ENCODE measurements around the gene PACC1. TPM values are rescaled to one million over a fixed set of nuclear protein-coding genes. Genes with fewer than 3 reads are reported as not detected.

Gene PACC1
- total RNA-seq, 1 experiment from 2014 or later = 27.7 TPM

DNA sequence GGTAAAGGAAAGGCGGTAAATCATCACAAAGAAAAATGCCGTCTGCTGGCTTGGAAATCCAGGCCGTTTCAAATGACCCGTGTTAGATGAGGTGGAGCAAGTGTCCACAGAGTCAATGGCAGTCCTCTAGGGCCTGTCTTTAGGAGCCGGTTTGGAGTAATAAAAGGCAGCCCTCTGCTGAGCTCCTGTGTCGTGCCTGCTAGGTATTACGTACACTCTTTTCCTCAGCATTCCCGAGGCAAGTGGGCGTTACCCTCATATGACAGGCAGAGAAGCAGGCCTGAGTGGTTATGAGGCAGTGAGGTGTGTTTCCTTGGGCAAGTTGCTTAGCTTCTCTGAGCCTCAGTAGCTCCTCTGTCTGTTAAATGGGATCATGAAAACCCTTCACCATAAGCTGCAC, 25.7 kb upstream of the PACC1 start:
- CTCF ChIA-PET = interaction anchor here (0.6 kb wide), 1 partner anchor 150 kb away, joined by 4 read pairs; no protein-coding TSS in a partner anchor
- POLR2A ChIA-PET (ENCODE audit: unreplicated experiment) = interaction anchor here (0.6 to 0.7 kb wide), 2 partner anchors 13 to 58 kb away, joined by 4 to 5 read pairs; no protein-coding TSS in a partner anchor

DNA sequence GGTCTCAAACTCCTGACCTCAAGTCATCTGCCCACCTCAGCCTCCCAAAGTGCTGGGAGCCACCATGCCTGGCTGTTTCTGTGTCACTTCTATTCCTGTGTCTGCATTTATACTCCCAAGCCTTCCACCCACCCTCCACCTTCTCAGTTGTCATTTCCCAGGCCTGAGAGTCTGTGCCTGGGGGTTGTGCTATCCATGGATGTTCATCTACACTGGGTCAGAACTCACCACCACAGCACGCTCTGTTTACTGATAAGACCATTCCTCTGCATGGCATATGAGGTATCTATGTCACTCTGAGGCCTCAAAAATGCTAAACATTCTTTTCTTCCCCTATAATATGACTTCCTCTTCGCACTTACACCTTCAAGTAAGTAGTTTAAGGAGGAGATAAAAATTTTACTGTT, 24.1 kb upstream of the PACC1 start:
- Histone ChIP-seq H3K27me3 (ENCODE audit: insufficient read depth, low read depth) (no peaks in the 10 kb centered on the region), H3F3A (ENCODE audit: insufficient read depth, low read depth) (no peaks in the 10 kb centered on the region; the same call in 1 of the 2 replicates), H3K4me2 (no peak overlapping the region), H3K36me3 (ENCODE audit: low read depth) (no peaks in the 10 kb centered on the region), H3K4me3 (no peak overlapping the region), H3K9me3 (ENCODE audit: insufficient read depth, low read depth) (no peaks in the 10 kb centered on the region), H2AFZ (no peak overlapping the region), H3K27ac (no peak overlapping the region), H3K4me1 (replicated peaks; ENCODE audit: insufficient read depth) (no peaks in the 10 kb centered on the region; the same call in 1 of the 2 replicates), H3K9me2 (ENCODE audit: insufficient read depth) (no peaks in the 10 kb centered on the region), H3K79me2 (ENCODE audit: low read depth) (peaks cover 16% of the 10 kb centered on the region; the same call in 1 of the 2 replicates), H4K20me1 (ENCODE audit: insufficient read depth) (no peaks in the 10 kb centered on the region)
- intact Hi-C loops (cut with micrococcal nuclease; ENCODE audit: unreplicated experiment) = no loop called here
- ChIA-PET CTCF (interaction anchor here (0.6 kb wide), 1 partner anchor 23 kb away, joined by 8 read pairs; no protein-coding TSS in a partner anchor), POLR2A (ENCODE audit: unreplicated experiment) (no interaction called here)
- no TSS peak for BruUV-seq (replicated peaks)
- TF ChIP-seq, protein P1, sequence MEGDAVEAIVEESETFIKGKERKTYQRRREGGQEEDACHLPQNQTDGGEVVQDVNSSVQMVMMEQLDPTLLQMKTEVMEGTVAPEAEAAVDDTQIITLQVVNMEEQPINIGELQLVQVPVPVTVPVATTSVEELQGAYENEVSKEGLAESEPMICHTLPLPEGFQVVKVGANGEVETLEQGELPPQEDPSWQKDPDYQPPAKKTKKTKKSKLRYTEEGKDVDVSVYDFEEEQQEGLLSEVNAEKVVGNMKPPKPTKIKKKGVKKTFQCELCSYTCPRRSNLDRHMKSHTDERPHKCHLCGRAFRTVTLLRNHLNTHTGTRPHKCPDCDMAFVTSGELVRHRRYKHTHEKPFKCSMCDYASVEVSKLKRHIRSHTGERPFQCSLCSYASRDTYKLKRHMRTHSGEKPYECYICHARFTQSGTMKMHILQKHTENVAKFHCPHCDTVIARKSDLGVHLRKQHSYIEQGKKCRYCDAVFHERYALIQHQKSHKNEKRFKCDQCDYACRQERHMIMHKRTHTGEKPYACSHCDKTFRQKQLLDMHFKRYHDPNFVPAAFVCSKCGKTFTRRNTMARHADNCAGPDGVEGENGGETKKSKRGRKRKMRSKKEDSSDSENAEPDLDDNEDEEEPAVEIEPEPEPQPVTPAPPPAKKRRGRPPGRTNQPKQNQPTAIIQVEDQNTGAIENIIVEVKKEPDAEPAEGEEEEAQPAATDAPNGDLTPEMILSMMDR (conservative IDR thresholded peaks at IDR 0.05) = no peak
- TF ChIP-seq EZH2 (IDR thresholded peaks at IDR 0.05; ENCODE audit: low read depth) = no peak
- DNase-seq = no peak

More for the DNA sequence above, 25.7 kb upstream of the PACC1 start:
- TF ChIP-seq, protein P1 (conservative IDR thresholded peaks at IDR 0.05) = no peak
- no peak for TF ChIP-seq EZH2 (IDR thresholded peaks at IDR 0.05; ENCODE audit: low read depth)
- Histone ChIP-seq H3K27me3 (ENCODE audit: insufficient read depth, low read depth) (no peaks in the 10 kb centered on the region), H3F3A (ENCODE audit: insufficient read depth, low read depth) (no peaks in the 10 kb centered on the region; the same call in 1 of the 2 replicates), H3K4me2 (no peak overlapping the region), H3K27ac (no peak overlapping the region), H4K20me1 (ENCODE audit: insufficient read depth) (no peaks in the 10 kb centered on the region), H3K9me2 (ENCODE audit: insufficient read depth) (no peaks in the 10 kb centered on the region), H3K79me2 (ENCODE audit: low read depth) (0 out of 2 replicates have a peak, but pooled peaks cover 3% of the 10 kb centered on the region), H3K4me1 (replicated peaks; ENCODE audit: insufficient read depth) (no peaks in the 10 kb centered on the region), H3K4me3 (no peak overlapping the region), H3K9me3 (ENCODE audit: insufficient read depth, low read depth) (no peaks in the 10 kb centered on the region), H3K36me3 (ENCODE audit: low read depth) (no peaks in the 10 kb centered on the region), H2AFZ (no peak overlapping the region)
- BruUV-seq (replicated peaks) = no TSS peak
- DNase-seq = no peak
- intact Hi-C loops (cut with micrococcal nuclease; ENCODE audit: unreplicated experiment) = no loop called here

DNA sequence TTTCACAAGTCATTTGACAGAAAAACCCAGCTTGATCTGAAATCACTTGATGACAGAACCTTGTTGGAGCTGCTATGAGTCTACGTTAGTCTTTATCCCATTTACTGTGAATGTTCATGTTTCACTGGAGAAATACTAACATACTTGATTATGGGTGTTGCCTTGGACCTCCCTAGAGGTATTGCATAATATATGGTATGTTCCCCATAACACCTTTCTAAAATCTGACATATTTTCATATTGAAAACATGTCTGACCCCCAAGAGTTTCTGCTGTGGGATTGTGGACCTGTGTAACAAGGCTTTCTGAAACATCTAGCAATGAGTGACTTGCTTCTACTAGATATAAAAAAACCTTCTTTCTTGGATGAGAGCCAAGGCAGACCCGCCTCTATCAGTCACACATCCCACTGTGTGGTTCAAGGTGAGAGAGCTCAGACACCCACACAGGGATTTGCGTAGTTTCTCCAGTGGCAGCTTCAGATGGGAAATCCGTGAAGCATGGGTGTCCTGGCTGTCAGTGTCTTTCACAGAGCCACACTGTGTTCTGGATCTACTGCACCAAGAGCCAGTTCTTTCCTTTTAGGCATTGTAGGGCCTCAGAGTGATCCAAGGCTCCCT, 22.6 kb upstream of the PACC1 start:
- peaks cover 2% of the 10 kb centered on the region for H3K4me1 ChIP-seq (replicated peaks; ENCODE audit: insufficient read depth)
- no peaks in the 10 kb centered on the region; the same call in 1 of the 2 replicates for H3F3A ChIP-seq (ENCODE audit: insufficient read depth, low read depth)
- H3K27me3 ChIP-seq (ENCODE audit: insufficient read depth, low read depth) = no peaks in the 10 kb centered on the region
- H3K9me2 ChIP-seq (ENCODE audit: insufficient read depth) = no peaks in the 10 kb centered on the region
- BruUV-seq (replicated peaks) = no TSS peak
- no peak for TF ChIP-seq EZH2 (IDR thresholded peaks at IDR 0.05; ENCODE audit: low read depth)
- TF ChIP-seq, protein P1 (conservative IDR thresholded peaks at IDR 0.05) = no peak
- no peak overlapping the region for H3K4me3 ChIP-seq
- H3K9me3 ChIP-seq (ENCODE audit: insufficient read depth, low read depth) = no peaks in the 10 kb centered on the region
- DNase-seq = no peak
- H3K79me2 ChIP-seq (ENCODE audit: low read depth) = peaks cover 19% of the 10 kb centered on the region; the same call in 1 of the 2 replicates
- no peak overlapping the region for H2AFZ ChIP-seq
- intact Hi-C loops (cut with micrococcal nuclease; ENCODE audit: unreplicated experiment) = no loop called here
- POLR2A ChIA-PET (ENCODE audit: unreplicated experiment) = no interaction called here
- no peak overlapping the region for H3K27ac ChIP-seq
- no peak overlapping the region for H3K4me2 ChIP-seq
- CTCF ChIA-PET = interaction anchor here (0.8 kb wide), 1 partner anchor 18 kb away, joined by 3 read pairs; no protein-coding TSS in a partner anchor
- no peaks in the 10 kb centered on the region for H4K20me1 ChIP-seq (ENCODE audit: insufficient read depth)
- no peaks in the 10 kb centered on the region for H3K36me3 ChIP-seq (ENCODE audit: low read depth)
